ENCODE data around the gene CIAPIN1.
A peak's percentile ranks its signal among the peaks of the same experiment; 100 is the strongest.

The CIAPIN1 gene

GRCh38 chr16:57426356-57426755, 20.8 kb downstream of the CIAPIN1 start:
- TF ChIP-seq POU2F2 (IDR thresholded peaks at IDR 0.05; ENCODE audit: low read depth, low read length) (no peak), SPI1 (IDR thresholded peaks at IDR 0.05; ENCODE audit: low read depth, low read length) (no peak), POLR2AphosphoS5 (IDR thresholded peaks at IDR 0.05; ENCODE audit: low read depth, low read length) (no peak), TAF1 (IDR thresholded peaks at IDR 0.05; ENCODE audit: low read depth, low read length) (no peak), PAX5 (IDR thresholded peaks at IDR 0.05; ENCODE audit: insufficient read depth, low read length, severe bottlenecking) (no peak), POLR2A (IDR thresholded peaks at IDR 0.05; ENCODE audit: low read depth, low read length) (no peak)
- FAIRE-seq (no peak), DNase-seq (ENCODE audit: insufficient read length, low spot score) (no peak)

- no peak for TF ChIP-seq POU2F2 (IDR thresholded peaks at IDR 0.05; ENCODE audit: low read depth, low read length)
- no peak for TF ChIP-seq POLR2A (IDR thresholded peaks at IDR 0.05; ENCODE audit: low read depth, low read length)
- TF ChIP-seq TAF1 (IDR thresholded peaks at IDR 0.05; ENCODE audit: low read depth, low read length): no peak
- no peak for TF ChIP-seq POLR2AphosphoS5 (IDR thresholded peaks at IDR 0.05; ENCODE audit: low read depth, low read length)
- no peak for TF ChIP-seq SPI1 (IDR thresholded peaks at IDR 0.05; ENCODE audit: low read depth, low read length)
- no peak for TF ChIP-seq PAX5 (IDR thresholded peaks at IDR 0.05; ENCODE audit: insufficient read depth, low read length, severe bottlenecking)
- FAIRE-seq: no peak
- DNase-seq (ENCODE audit: insufficient read length, low spot score): no peak
Observed at GRCh38 chr16:57424583-57424982, 22.6 kb downstream of the CIAPIN1 start.

GRCh38 chr16:57423152-57423551, 24.0 kb downstream of the CIAPIN1 start:
- DNase-seq (ENCODE audit: insufficient read length, low spot score) (no peak), FAIRE-seq (no peak)
- no peak for TF ChIP-seq TAF1 (IDR thresholded peaks at IDR 0.05; ENCODE audit: low read depth, low read length)
- no peak for TF ChIP-seq SPI1 (IDR thresholded peaks at IDR 0.05; ENCODE audit: low read depth, low read length)
- TF ChIP-seq POLR2A (IDR thresholded peaks at IDR 0.05; ENCODE audit: low read depth, low read length): no peak
- no peak for TF ChIP-seq POLR2AphosphoS5 (IDR thresholded peaks at IDR 0.05; ENCODE audit: low read depth, low read length)
- TF ChIP-seq POU2F2 (IDR thresholded peaks at IDR 0.05; ENCODE audit: low read depth, low read length): no peak
- TF ChIP-seq PAX5 (IDR thresholded peaks at IDR 0.05; ENCODE audit: insufficient read depth, low read length, severe bottlenecking): no peak

- DNase-seq (ENCODE audit: insufficient read length, low spot score) (no peak), FAIRE-seq (no peak)
- TF ChIP-seq POLR2A (IDR thresholded peaks at IDR 0.05; ENCODE audit: low read depth, low read length) (no peak), TAF1 (IDR thresholded peaks at IDR 0.05; ENCODE audit: low read depth, low read length) (no peak), POLR2AphosphoS5 (IDR thresholded peaks at IDR 0.05; ENCODE audit: low read depth, low read length) (no peak), PAX5 (IDR thresholded peaks at IDR 0.05; ENCODE audit: insufficient read depth, low read length, severe bottlenecking) (no peak), SPI1 (IDR thresholded peaks at IDR 0.05; ENCODE audit: low read depth, low read length) (no peak), POU2F2 (IDR thresholded peaks at IDR 0.05; ENCODE audit: low read depth, low read length) (no peak)
Observed at GRCh38 chr16:57422026-57422944, 24.9 kb downstream of the CIAPIN1 start.

- FAIRE-seq: no peak
- DNase-seq (ENCODE audit: insufficient read length, low spot score): no peak
- no peak for TF ChIP-seq POU2F2 (IDR thresholded peaks at IDR 0.05; ENCODE audit: low read depth, low read length)
- TF ChIP-seq POLR2AphosphoS5 (IDR thresholded peaks at IDR 0.05; ENCODE audit: low read depth, low read length): no peak
Observed at GRCh38 chr16:57419506-57419905, 27.7 kb downstream of the CIAPIN1 start.

- TF ChIP-seq PAX5 (IDR thresholded peaks at IDR 0.05; ENCODE audit: insufficient read depth, low read length, severe bottlenecking) (no peak), TAF1 (IDR thresholded peaks at IDR 0.05; ENCODE audit: low read depth, low read length) (no peak), POLR2A (IDR thresholded peaks at IDR 0.05; ENCODE audit: low read depth, low read length) (no peak), POLR2AphosphoS5 (IDR thresholded peaks at IDR 0.05; ENCODE audit: low read depth, low read length) (no peak), SPI1 (IDR thresholded peaks at IDR 0.05; ENCODE audit: low read depth, low read length) (no peak), POU2F2 (IDR thresholded peaks at IDR 0.05; ENCODE audit: low read depth, low read length) (no peak)
- DNase-seq (ENCODE audit: insufficient read length, low spot score) (no peak), FAIRE-seq (no peak)
Observed at GRCh38 chr16:57416084-57416483, 31.1 kb downstream of the CIAPIN1 start.

GRCh38 chr16:57413733-57414132, 33.5 kb downstream of the CIAPIN1 start:
- no peak for DNase-seq (ENCODE audit: insufficient read length, low spot score)
- FAIRE-seq: no peak
- TF ChIP-seq POU2F2 (IDR thresholded peaks at IDR 0.05; ENCODE audit: low read depth, low read length) (no peak), POLR2AphosphoS5 (IDR thresholded peaks at IDR 0.05; ENCODE audit: low read depth, low read length) (no peak), POLR2A (IDR thresholded peaks at IDR 0.05; ENCODE audit: low read depth, low read length) (no peak), TAF1 (IDR thresholded peaks at IDR 0.05; ENCODE audit: low read depth, low read length) (no peak), SPI1 (IDR thresholded peaks at IDR 0.05; ENCODE audit: low read depth, low read length) (no peak), PAX5 (IDR thresholded peaks at IDR 0.05; ENCODE audit: insufficient read depth, low read length, severe bottlenecking) (no peak)

- FAIRE-seq (peak; percentile 96), DNase-seq (ENCODE audit: insufficient read length, low spot score) (peak; percentile 72)
- TF ChIP-seq POLR2A (IDR thresholded peaks at IDR 0.05; ENCODE audit: low read depth, low read length) (peak; percentile 37; the same call in 1 of the 2 replicates), POLR2AphosphoS5 (IDR thresholded peaks at IDR 0.05; ENCODE audit: low read depth, low read length) (no peak), TAF1 (IDR thresholded peaks at IDR 0.05; ENCODE audit: low read depth, low read length) (no peak), SPI1 (IDR thresholded peaks at IDR 0.05; ENCODE audit: low read depth, low read length) (peak; percentile 91), POU2F2 (IDR thresholded peaks at IDR 0.05; ENCODE audit: low read depth, low read length) (no peak; the same call in 1 of the 2 replicates), PAX5 (IDR thresholded peaks at IDR 0.05; ENCODE audit: insufficient read depth, low read length, severe bottlenecking) (peak; percentile 79)
Observed at GRCh38 chr16:57413301-57413730, 33.9 kb downstream of the CIAPIN1 start.

- FAIRE-seq: no peak
- no peak for TF ChIP-seq TAF1 (IDR thresholded peaks at IDR 0.05; ENCODE audit: low read depth, low read length)
- TF ChIP-seq PAX5 (IDR thresholded peaks at IDR 0.05; ENCODE audit: insufficient read depth, low read length, severe bottlenecking): no peak
- TF ChIP-seq POLR2AphosphoS5 (IDR thresholded peaks at IDR 0.05; ENCODE audit: low read depth, low read length): no peak
- TF ChIP-seq SPI1 (IDR thresholded peaks at IDR 0.05; ENCODE audit: low read depth, low read length): no peak
- no peak for TF ChIP-seq POLR2A (IDR thresholded peaks at IDR 0.05; ENCODE audit: low read depth, low read length)
- no peak for TF ChIP-seq POU2F2 (IDR thresholded peaks at IDR 0.05; ENCODE audit: low read depth, low read length)
- no peak for DNase-seq (ENCODE audit: insufficient read length, low spot score)
Observed at GRCh38 chr16:57412584-57412983, 34.6 kb downstream of the CIAPIN1 start.
